Measurements from ENCODE around the gene RSPO4.

RSPO4 gene

GRCh38 chr20:910132-910869, 91.8 kb downstream of the RSPO4 start:
- no peak for DNase-seq (ENCODE audit: low read depth)

GRCh38 chr20:909641-910040, 92.5 kb downstream of the RSPO4 start:
- DNase-seq (ENCODE audit: low read depth) = no peak
